GM21723 (cell line): ENCODE results near the gene NLRP6.
"Not testable (repeated sequence)": the region's sequence is repeated elsewhere in the genome, so short reads cannot be mapped to it uniquely, and the experiment has no call there.

Experiments used
- ATAC-seq: cut with Tn5 transposase; IDR thresholded peaks from one replicate; pipeline ENCODE4 v1.9.1; 2021; ENCODE audit warnings: mild to moderate bottlenecking, moderate library complexity; ENCODE audit not compliant: unreplicated experiment

NLRP6 gene

GRCh38 chr11:278001-278951, at the start of gene NLRP6:
Gene NLRP6, plus strand, starts transcription at chr11:278407. Its CDS starts 163 bp downstream, at chr11:278570.
- no peak for ATAC-seq

GRCh38 chr11:230431-230830, 47.8 kb upstream of the NLRP6 start:
- no peak for ATAC-seq

GRCh38 chr11:232783-233565, 45.2 kb upstream of the NLRP6 start:
- ATAC-seq, result no peak

- ATAC-seq, result no peak
Measured at GRCh38 chr11:235180-235579, 43.0 kb upstream of the NLRP6 start.

- ATAC-seq, result peak; percentile 8
Measured at GRCh38 chr11:235609-235996, 42.6 kb upstream of the NLRP6 start.

- peak; percentile 78 for ATAC-seq
Measured at GRCh38 chr11:235997-236773, 42.0 kb upstream of the NLRP6 start, which contains the start of gene SIRT3. Gene SIRT3, minus strand, starts transcription at chr11:236342. Its CDS starts 14 bp downstream, at chr11:236328.

GRCh38 chr11:236774-237767, 41.1 kb upstream of the NLRP6 start, which contains the start of gene PSMD13:
Gene PSMD13, plus strand, starts transcription at chr11:236976. Its CDS starts 74 bp downstream, at chr11:237050.
- peak; percentile 84 for ATAC-seq

- ATAC-seq, result not testable (repeated sequence)
Measured at GRCh38 chr11:238346-238745, 39.9 kb upstream of the NLRP6 start.

GRCh38 chr11:240315-240714, 37.9 kb upstream of the NLRP6 start:
- ATAC-seq, result no peak

GRCh38 chr11:241634-242033, 36.6 kb upstream of the NLRP6 start:
- no peak for ATAC-seq

- no peak for ATAC-seq
Measured at GRCh38 chr11:244376-244775, 33.8 kb upstream of the NLRP6 start.

- no peak for ATAC-seq
Measured at GRCh38 chr11:249062-249461, 29.1 kb upstream of the NLRP6 start.

- no peak for ATAC-seq
Measured at GRCh38 chr11:250274-250673, 27.9 kb upstream of the NLRP6 start.

GRCh38 chr11:250740-251299, 27.4 kb upstream of the NLRP6 start:
- ATAC-seq, result no peak

- ATAC-seq, result no peak
Measured at GRCh38 chr11:251550-251949, 26.7 kb upstream of the NLRP6 start.

- no peak for ATAC-seq
Measured at GRCh38 chr11:252666-253065, 25.5 kb upstream of the NLRP6 start.

GRCh38 chr11:253160-253885, 24.9 kb upstream of the NLRP6 start:
- no peak for ATAC-seq

- ATAC-seq, result no peak
Measured at GRCh38 chr11:253886-254270, 24.3 kb upstream of the NLRP6 start.

- no peak for ATAC-seq
Measured at GRCh38 chr11:255176-255575, 23.0 kb upstream of the NLRP6 start.
